COR-L47 (cell line): ENCODE data around the gene USP53.
A peak's percentile ranks its signal among the peaks of the same experiment; 100 is the strongest.
"Not testable (repeated sequence)": the region's sequence is repeated elsewhere in the genome, so short reads cannot be mapped to it uniquely, and the experiment has no call there.

Source experiments
- DNase-seq: peaks from one replicate; lab custom pipeline; 2025; lab: John Stamatoyannopoulos, UW

The USP53 gene

DNA sequence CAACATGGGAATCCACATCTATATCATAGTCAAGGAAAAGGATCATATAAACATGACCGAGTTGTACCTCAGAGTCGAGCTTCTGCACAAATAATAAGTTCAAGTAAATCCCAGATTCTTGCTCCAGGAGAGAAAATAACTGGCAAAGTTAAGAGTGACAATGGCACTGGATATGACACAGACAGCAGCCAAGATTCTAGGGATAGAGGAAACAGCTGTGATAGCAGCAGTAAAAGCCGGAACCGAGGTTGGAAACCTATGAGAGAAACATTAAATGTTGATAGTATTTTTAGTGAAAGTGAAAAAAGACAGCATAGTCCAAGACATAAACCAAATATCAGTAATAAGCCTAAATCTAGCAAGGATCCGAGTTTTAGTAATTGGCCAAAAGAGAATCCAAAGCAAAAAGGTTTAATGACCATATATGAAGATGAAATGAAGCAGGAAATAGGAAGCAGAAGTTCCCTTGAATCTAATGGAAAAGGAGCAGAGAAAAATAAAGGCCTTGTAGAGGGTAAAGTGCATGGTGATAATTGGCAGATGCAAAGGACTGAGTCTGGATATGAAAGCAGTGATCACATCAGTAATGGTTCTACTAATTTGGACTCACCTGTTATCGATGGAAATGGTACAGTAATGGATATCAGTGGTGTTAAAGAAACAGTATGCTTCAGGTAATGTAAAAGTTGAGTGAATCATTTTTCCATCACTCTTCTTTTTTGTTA is 59.0 kb downstream of the USP53 start:
- DNase-seq, result no peak

DNA sequence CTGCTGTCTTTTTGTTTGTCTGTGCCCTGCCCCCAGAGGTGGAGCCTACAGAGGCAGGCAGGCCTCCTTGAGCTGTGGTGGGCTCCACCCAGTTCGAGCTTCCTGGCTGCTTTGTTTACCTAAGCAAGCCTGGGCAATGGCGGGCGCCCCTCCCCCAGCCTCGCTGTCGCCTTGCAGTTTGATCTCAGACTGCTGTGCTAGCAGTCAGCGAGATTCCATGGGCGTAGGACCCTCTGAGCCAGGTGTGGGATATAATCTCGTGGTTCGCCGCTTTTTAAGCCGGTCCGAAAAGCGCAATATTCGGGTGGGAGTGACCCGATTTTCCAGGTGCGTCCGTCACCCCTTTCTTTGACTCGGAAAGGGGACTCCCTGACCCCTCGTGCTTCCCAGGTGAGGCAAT is 67.0 kb downstream of the USP53 start:
- not testable (repeated sequence) for DNase-seq

- DNase-seq, result not testable (repeated sequence)
Observed at GRCh38 chr4:119279945-119280344, 67.4 kb downstream of the USP53 start.

DNA sequence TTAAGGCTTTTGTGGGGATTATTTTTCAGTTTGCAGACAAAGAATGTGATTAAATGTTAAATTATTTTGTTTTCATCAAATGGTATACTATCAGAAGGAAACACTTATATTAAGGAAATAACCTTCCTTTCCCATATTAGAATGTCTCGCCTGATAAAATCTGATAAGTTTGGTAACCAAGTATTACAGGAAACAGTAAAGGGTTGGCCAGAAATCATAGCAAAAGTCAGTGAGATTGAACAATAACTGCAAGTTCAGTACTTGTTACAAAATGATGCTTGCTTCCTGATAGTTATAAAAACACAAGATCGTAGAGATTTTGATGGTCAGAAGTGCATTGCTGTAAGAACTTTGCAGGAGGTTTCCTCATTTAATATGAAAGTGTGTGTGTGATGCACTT is 68.9 kb downstream of the USP53 start:
- DNase-seq, result no peak

- DNase-seq, result no peak
Observed at GRCh38 chr4:119284876-119285780, 72.6 kb downstream of the USP53 start.

GRCh38 chr4:119286377-119287002 is 74.0 kb downstream of the USP53 start:
- DNase-seq, result no peak

DNA sequence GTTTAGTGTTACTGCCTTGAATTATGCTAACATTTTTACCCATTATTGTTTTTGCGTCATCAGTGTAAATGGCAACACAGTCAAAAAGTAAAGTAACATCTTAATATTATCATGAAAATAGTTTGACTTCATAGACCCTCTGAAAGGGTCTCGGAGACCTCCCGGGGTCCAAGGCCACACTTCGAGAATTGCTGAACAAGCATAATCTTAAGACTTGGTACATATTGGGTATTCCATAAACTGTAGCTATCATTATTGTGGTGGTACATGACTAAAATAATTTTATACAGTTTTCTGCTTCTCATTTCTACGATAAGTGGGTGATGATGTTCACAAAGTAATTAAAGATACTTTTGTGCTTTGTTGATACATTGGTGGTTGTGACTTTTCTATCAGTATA is 76.8 kb downstream of the USP53 start:
- DNase-seq, result no peak

- no peak for DNase-seq
Observed at GRCh38 chr4:119290598-119290997, 78.1 kb downstream of the USP53 start.

DNA sequence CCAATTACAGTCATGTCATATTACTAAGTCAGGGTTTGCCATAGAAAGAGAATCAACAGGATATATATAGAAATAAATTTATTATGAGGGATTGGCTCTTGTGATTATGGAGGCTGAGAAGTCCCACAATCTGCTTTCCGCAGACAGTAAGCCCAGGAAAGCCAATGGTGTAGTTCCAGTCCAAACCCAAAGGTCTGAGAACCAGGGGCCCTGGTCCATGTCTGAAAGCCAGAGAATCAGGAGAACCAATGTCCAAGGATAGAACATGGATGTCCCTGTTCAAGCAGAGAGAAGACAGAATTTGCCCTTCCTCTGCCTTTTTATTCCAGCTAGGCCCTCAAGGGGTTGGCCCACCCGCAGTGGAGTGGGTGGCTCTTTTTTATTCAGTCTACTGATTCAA is 83.8 kb downstream of the USP53 start:
- DNase-seq, result no peak

- DNase-seq, result no peak
Observed at GRCh38 chr4:119297795-119298194, 85.3 kb downstream of the USP53 start.

DNA sequence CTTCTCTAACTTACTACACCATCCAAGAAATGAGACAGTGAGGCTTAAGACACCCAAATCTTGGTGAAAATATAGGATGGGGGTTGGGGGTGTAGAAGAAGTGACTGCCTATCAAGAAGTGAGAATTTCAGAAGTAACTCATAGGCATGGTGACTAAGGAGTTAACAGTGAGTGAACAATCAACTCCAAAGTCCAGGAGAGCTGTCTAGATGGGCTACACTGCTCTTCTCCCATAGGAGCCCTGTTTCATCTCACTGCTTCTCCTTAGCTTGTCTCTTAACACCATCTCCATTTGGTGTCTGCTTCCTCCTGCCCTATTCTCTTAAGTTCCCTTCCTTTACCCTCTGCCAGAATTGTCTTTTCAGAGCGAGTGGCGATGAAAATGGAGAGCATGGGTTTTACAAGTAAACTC is 86.8 kb downstream of the USP53 start:
- no peak for DNase-seq

DNA sequence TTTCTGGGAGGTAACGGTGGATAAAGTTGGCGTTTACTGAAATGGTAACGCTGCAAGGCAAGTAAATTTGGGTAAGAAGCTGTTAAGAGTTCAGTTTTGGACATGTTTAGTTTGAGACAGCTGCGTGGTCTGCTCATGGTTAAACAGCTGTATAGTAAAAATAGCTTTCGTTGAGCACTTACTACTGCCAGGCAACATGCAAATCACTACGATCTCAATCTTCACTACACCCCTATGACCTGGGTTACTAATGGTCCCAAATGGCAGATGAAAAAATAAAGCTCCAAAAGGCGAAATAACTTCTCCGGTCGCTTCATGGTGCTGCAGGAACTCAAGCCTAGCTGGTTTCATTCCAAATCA is 87.2 kb downstream of the USP53 start:
- no peak for DNase-seq

GRCh38 chr4:119300101-119300978 is 87.8 kb downstream of the USP53 start:
- DNase-seq, result no peak

DNA sequence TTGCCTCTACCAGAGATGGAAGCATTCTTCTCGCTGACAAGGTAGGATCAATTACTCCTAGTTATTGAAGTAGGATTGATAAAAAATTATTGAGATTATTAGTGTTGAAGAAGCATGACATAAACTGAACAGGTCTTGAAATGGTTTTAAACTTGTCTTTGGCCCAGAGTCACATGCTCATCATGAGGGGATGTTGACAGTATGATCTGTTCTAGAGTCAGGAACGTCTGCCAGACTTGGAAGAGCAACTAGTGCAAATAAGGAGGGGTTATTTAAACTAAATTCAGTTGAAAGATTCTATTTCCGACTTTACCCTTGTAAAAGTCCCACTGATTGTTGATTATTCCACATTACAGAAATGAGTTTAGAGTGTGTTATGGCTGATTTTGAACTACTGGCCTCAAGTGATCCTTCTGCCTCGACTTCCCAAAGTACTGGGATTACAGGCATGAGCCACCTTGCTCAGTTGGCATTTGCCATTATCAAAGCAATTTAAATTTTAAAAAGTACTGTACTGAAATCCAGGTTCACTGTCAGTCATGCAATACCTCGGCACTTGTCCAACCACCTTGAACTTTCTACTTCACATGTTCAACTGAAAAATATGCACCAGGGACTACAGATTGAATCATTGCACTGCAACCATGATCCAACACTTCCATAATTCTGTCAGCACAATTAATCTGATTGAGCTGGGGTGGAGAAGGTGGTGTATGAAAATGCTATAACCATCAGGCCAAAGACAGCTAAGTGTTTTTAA is 89.7 kb downstream of the USP53 start:
- no peak for DNase-seq

DNA sequence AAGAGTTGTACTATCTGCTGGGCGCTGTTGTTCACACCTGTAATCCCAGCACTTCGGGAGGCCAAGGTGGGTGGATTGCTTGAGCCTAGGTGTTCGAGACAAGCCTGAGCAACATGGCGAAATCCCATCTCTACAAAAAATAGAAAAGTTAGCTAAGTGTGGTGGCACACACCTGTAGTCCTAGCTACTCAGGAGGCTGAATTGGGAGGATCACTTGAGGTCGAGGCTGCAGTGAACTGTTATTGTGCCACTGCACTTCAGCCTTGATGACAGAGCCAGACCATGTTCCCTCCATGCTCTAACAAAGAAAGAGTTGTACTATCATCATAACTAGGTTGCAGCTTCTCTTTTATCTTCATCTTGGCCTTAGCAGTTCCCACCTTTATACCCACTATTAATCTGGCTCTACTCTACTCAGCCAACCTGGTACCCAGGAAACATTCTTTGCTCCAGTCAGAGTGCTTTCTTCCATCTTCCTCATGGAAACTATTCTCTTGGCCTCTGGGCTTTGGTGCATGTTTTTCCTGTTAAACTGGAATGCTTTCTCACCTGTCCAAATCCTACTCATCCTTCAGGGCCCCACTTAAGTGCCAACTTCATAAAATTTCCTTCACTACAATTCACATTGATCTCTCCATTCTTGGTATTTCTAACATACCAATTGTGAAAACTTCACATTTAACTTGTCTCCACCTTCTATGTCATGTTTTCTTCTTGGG is 91.2 kb downstream of the USP53 start:
- DNase-seq, result no peak

GRCh38 chr4:119304431-119304830 is 91.9 kb downstream of the USP53 start:
- DNase-seq, result no peak

DNA sequence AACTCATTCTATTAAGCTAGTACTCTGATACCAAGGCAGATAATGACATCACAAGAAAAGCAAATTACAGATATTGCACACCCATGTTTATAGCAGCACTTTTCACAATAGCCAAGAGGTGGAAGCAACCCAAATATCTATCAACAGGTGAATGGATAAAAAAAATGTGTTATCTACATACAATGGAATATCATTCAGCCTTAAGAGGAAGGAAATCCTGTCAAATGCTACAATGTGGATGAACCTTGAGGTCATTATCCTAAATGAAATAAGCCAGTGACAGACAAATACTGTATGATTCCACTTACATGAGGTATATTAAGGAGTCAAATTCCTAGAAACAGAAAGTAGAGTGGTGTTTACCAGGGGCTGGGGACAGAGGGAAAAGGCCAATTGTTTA is 95.1 kb downstream of the USP53 start:
- DNase-seq, result no peak

DNA sequence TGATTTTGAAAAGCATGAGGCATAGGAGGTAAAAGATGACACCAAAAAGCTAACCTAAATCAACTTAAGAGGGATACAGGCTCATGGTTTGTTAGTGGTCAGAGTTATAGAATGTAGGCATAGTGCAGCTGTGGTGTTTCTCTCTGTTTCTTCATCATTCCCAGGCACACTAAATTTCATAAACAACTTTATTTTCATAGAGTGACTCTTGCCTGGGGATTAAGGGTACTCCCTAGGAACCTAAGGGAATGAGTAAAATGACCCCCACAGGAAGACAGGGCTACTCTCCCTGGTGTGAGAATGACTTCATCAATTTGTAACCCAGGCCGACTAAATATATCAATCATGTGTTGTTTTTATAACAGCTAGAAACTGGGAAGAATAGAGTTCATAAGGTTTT is 98.3 kb downstream of the USP53 start:
- no peak for DNase-seq

DNA sequence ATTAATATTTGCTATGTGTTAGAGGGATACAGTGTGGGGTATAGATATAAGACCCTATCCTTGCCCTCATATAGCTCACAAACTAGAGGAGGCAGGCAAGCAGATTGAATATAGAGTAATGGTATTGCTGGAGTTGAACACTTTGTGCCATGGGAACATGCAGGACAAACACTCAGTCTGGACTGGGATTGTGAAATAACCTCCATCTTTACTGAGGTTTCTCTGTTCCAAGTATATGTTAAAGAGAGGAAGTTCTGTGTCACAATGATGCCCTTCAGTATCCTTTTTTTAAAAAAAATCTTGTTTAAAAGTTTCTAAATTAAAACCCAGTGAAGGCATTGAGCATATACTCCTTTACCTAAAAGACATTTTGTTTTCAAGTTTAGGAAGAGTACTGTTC is 100.7 kb downstream of the USP53 start:
- DNase-seq, result no peak

DNA sequence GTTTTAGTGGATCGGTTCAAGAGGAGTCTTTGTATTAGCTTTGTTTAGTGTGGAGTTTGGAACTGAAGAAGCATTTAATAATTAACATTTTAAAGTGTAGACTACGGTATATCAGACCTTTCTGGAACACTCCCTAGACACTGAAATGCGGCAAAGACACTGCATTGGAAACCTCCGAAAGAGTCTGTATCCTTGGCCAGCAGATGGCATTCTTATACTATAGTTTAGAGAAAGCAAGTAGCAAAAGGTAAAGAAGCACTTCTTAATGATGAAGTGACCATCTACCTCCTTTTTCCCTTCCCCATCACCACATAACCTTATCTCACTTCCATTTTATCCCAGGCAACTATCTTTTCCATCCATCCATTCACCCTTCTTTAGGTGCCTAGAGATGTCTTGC is 101.8 kb downstream of the USP53 start:
- peak; percentile 57 for DNase-seq

GRCh38 chr4:119315036-119315435 is 102.5 kb downstream of the USP53 start:
- DNase-seq, result no peak
